OCI-LY1 (cell line): Measurements from ENCODE around the gene ZNF816.

ENCODE experiments used
- H2AFZ ChIP-seq: fragments of 200-600 bp; sonication (generic), shearing (Covaris generic); 2 replicates; pipeline ENCODE4 v1.6.0; 2014; ENCODE audit warnings: antibody characterized with exemption, mild to moderate bottlenecking, low read length
- H3F3A ChIP-seq: fragments of 200-600 bp; sonication (generic), shearing (Covaris generic); 2 replicates; pipeline ENCODE4 v1.6.0; 2014; ENCODE audit warnings: mild to moderate bottlenecking, antibody characterized with exemption, low read length, moderate library complexity; ENCODE audit not compliant: insufficient read depth
- H3K27ac ChIP-seq: fragments of 200-600 bp; sonication (generic); 2 replicates; pipeline ENCODE4 v1.5.1; 2014; ENCODE audit warnings: low read length, mixed run types, mild to moderate bottlenecking, low read depth; ENCODE audit not compliant: poor library complexity, severe bottlenecking
- H3K27me3 ChIP-seq: fragments of 200-600 bp; sonication (generic); 2 replicates; pipeline ENCODE4 v1.6.0; 2014; ENCODE audit warnings: antibody characterized with exemption, mild to moderate bottlenecking, low read length, moderate library complexity; ENCODE audit not compliant: insufficient read depth
- H3K36me3 ChIP-seq: fragments of 200-600 bp; sonication (generic); 2 replicates; pipeline ENCODE4 v1.6.1; 2014; ENCODE audit warnings: mild to moderate bottlenecking, antibody characterized with exemption, low read length, moderate library complexity, mixed read lengths; ENCODE audit not compliant: insufficient read depth
- H3K4me1 ChIP-seq: fragments of 200-600 bp; sonication (generic); 2 replicates; pipeline ENCODE4 v1.5.1; 2014; ENCODE audit warnings: mild to moderate bottlenecking, low read length, moderate library complexity; ENCODE audit not compliant: insufficient read depth, severe bottlenecking
- H3K4me2 ChIP-seq: fragments of 200-600 bp; sonication (generic), shearing (Covaris generic); 2 replicates; pipeline ENCODE4 v1.6.1; 2014; ENCODE audit warnings: low read length
- H3K4me3 ChIP-seq: fragments of 200-600 bp; sonication (generic); 2 replicates; pipeline ENCODE4 v1.5.1; 2014; ENCODE audit warnings: low read length, low read depth, mild to moderate bottlenecking, mixed read lengths; ENCODE audit not compliant: poor library complexity, severe bottlenecking
- H3K79me2 ChIP-seq: fragments of 200-600 bp; shearing (Covaris generic); 2 replicates; pipeline ENCODE4 v1.6.1; 2016; ENCODE audit warnings: mixed run types, low read length, mixed read lengths; ENCODE audit not compliant: insufficient read depth
- H3K9ac ChIP-seq: fragments of 200-600 bp; sonication (generic), shearing (Covaris generic); 2 replicates; pipeline ENCODE4 v1.6.1; 2014; ENCODE audit warnings: mild to moderate bottlenecking, low read length, mixed read lengths
- H3K9me2 ChIP-seq: fragments of 200-600 bp; sonication (generic), shearing (Covaris generic); 2 replicates; pipeline ENCODE4 v1.6.1; 2014; ENCODE audit warnings: low read depth, mild to moderate bottlenecking, low read length, mixed read lengths
- H3K9me3 ChIP-seq: fragments of 200-600 bp; shearing (Covaris generic); 2 replicates; pipeline ENCODE4 v1.6.1; 2014; ENCODE audit warnings: low read length, mixed read lengths
- H4K20me1 ChIP-seq: fragments of 200-600 bp; sonication (generic), shearing (Covaris generic); 2 replicates; pipeline ENCODE4 v1.6.0; 2016; ENCODE audit warnings: mild to moderate bottlenecking, low read length; ENCODE audit not compliant: insufficient read depth
- CTCF ChIP-seq: fragments of 200-600 bp; sonication (generic), shearing (Covaris generic); IDR thresholded peaks from 2 replicates; pipeline ENCODE4 v1.5.1; 2017; ENCODE audit warnings: mild to moderate bottlenecking, antibody characterized with exemption, low read length, moderate library complexity, mixed read lengths
- EZH2 ChIP-seq: fragments of 200-600 bp; sonication (generic), shearing (Covaris generic); IDR thresholded peaks from 2 replicates; pipeline ENCODE4 v1.8.0; 2017; ENCODE audit warnings: borderline replicate concordance, mixed run types, mild to moderate bottlenecking, antibody characterized with exemption, low read length, moderate library complexity, mixed read lengths

The ZNF816 gene

GRCh38 chr19:53004242-53004641 is 41.6 kb upstream of the ZNF816 start:
- Histone ChIP-seq H3K79me2 (no peaks in the 10 kb centered on the region), H3F3A (no peaks in the 10 kb centered on the region), H3K9me3 (no peaks in the 10 kb centered on the region), H3K4me3 (no peak overlapping the region), H3K4me1 (no peaks in the 10 kb centered on the region), H3K4me2 (no peak overlapping the region), H3K27me3 (no peaks in the 10 kb centered on the region), H2AFZ (no peak overlapping the region), H3K36me3 (no peaks in the 10 kb centered on the region; the same call in 1 of the 2 replicates), H3K9ac (no peak overlapping the region), H3K9me2 (no peaks in the 10 kb centered on the region), H3K27ac (no peak overlapping the region), H4K20me1 (no peaks in the 10 kb centered on the region)
- TF ChIP-seq EZH2: no peak
- TF ChIP-seq CTCF: no peak

DNA sequence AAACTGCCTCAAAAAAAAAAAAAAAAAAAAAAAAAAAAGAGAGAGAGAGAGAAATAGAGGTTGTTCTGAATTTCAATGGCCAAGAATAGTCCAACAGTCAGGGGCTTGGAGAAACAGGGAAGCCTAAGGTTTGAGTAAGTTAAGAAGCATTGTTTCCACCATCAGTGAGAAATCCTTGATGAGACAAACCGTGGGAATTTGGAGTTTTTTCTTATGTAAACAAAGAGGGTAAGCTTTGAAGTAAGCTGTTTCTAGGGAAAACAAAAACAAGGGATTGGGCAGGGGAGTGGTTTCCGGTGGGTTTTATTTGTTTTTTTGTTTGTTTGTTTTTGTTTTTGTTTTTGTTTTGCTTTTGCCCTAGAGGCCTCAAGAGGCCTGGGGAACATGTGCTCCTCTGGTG is 39.8 kb upstream of the ZNF816 start:
- Histone ChIP-seq H3K9ac (no peak overlapping the region), H3K27ac (no peak overlapping the region), H3K9me3 (no peaks in the 10 kb centered on the region), H3K4me2 (no peak overlapping the region), H3K9me2 (no peaks in the 10 kb centered on the region), H3K4me1 (no peaks in the 10 kb centered on the region), H3K36me3 (no peaks in the 10 kb centered on the region), H3F3A (no peaks in the 10 kb centered on the region), H3K4me3 (no peak overlapping the region), H4K20me1 (no peaks in the 10 kb centered on the region), H2AFZ (no peak overlapping the region), H3K27me3 (no peaks in the 10 kb centered on the region), H3K79me2 (no peaks in the 10 kb centered on the region)
- TF ChIP-seq CTCF (no peak), EZH2 (no peak)

DNA sequence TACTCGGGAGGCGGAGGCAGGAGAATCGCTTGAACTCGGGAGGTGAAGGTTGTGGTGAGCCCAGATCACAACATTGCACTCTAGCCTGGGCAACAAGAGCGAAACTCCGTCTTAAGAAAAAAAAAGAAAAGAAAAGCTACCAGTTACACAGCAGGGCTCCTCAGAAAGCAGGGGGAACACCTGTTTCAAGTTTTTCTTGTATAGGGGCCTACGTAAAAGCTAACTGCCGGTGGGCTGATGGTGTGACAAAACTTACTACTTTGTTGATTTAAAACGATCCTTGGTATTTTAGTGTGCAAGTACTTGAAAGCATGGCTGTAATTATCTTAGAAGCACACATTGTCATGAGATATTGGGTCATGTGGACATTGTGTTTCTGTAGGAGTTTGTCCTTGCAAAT is 35.3 kb upstream of the ZNF816 start:
- no peaks in the 10 kb centered on the region for H4K20me1 ChIP-seq
- H3K9me3 ChIP-seq: no peaks in the 10 kb centered on the region
- no peak overlapping the region for H3K9ac ChIP-seq
- no peak overlapping the region for H3K27ac ChIP-seq
- H3K9me2 ChIP-seq: no peaks in the 10 kb centered on the region
- H3K27me3 ChIP-seq: no peaks in the 10 kb centered on the region
- no peaks in the 10 kb centered on the region for H3K36me3 ChIP-seq
- H3K4me2 ChIP-seq: no peak overlapping the region
- H3K79me2 ChIP-seq: no peaks in the 10 kb centered on the region
- no peak overlapping the region for H2AFZ ChIP-seq
- TF ChIP-seq CTCF (no peak), EZH2 (no peak)
- no peaks in the 10 kb centered on the region for H3F3A ChIP-seq
- H3K4me1 ChIP-seq: no peaks in the 10 kb centered on the region
- H3K4me3 ChIP-seq: no peak overlapping the region
